ENCODE data around the gene CPEB1. TPM values are rescaled to one million over a fixed set of nuclear protein-coding genes. Genes with fewer than 3 reads are reported as not detected.

The CPEB1 gene
- 10.6 TPM for total RNA-seq

- TF ChIP-seq POLR2AphosphoS5 (IDR thresholded peaks at IDR 0.05; ENCODE audit: insufficient read depth in 1 of 2, low read depth in 1 of 2) (peak in 1 of 2 donors; percentile 65), CTCF (IDR thresholded peaks at IDR 0.05) (no peak), POLR2A (IDR thresholded peaks at IDR 0.05) (peak in 1 of 2 donors; percentile 18)
- Histone ChIP-seq H3K9me3 (no peaks in the 10 kb centered on the region), H3K36me3 (no peaks in the 10 kb centered on the region), H3K27ac (peak within 1 kb of the TSS; percentile 79), H3K27me3 (no peaks in the 10 kb centered on the region), H3K4me3 (peak within 1 kb of the TSS; percentile 54 to 70), H3K4me1 (peaks cover 32% of the 10 kb centered on the region)
- intact Hi-C loops (cut with DNase I) = no loop called here
- no peak for DNase-seq (ENCODE audit: extremely low spot score in 2 of 2)
Measured at GRCh38 chr15:82647045-82647834, at the start of gene CPEB1. TSS of gene CPEB1 (minus strand) at chr15:82647363. CDS start at chr15:82628459, 18,904 bp downstream.

- Histone ChIP-seq H3K4me1 (no peaks in the 10 kb centered on the region), H3K9me3 (no peaks in the 10 kb centered on the region), H3K27ac (no peak overlapping the region), H3K4me3 (no peak overlapping the region), H3K36me3 (no peaks in the 10 kb centered on the region), H3K27me3 (no peaks in the 10 kb centered on the region)
- TF ChIP-seq CTCF (IDR thresholded peaks at IDR 0.05) (no peak), POLR2A (IDR thresholded peaks at IDR 0.05) (no peak), POLR2AphosphoS5 (IDR thresholded peaks at IDR 0.05; ENCODE audit: insufficient read depth in 1 of 2, low read depth in 1 of 2) (no peak)
- DNase-seq (ENCODE audit: extremely low spot score in 2 of 2) = no peak
- intact Hi-C loops (cut with DNase I) = no loop called here
Measured at GRCh38 chr15:82692171-82692570, 45.0 kb upstream of the CPEB1 start.

- Histone ChIP-seq H3K36me3 (no peaks in the 10 kb centered on the region), H3K9me3 (no peaks in the 10 kb centered on the region), H3K27ac (no peak overlapping the region), H3K27me3 (no peaks in the 10 kb centered on the region), H3K4me1 (no peaks in the 10 kb centered on the region), H3K4me3 (no peak overlapping the region)
- TF ChIP-seq CTCF (IDR thresholded peaks at IDR 0.05) (no peak), POLR2AphosphoS5 (IDR thresholded peaks at IDR 0.05; ENCODE audit: insufficient read depth in 1 of 2, low read depth in 1 of 2) (no peak), POLR2A (IDR thresholded peaks at IDR 0.05) (no peak)
- DNase-seq (ENCODE audit: extremely low spot score in 2 of 2) = no peak
- intact Hi-C loops (cut with DNase I) = no loop called here
Measured at GRCh38 chr15:82689147-82689546, 42.0 kb upstream of the CPEB1 start.

- Histone ChIP-seq H3K36me3 (no peaks in the 10 kb centered on the region), H3K27me3 (no peaks in the 10 kb centered on the region), H3K9me3 (no peaks in the 10 kb centered on the region), H3K4me3 (no peak overlapping the region), H3K27ac (no peak overlapping the region), H3K4me1 (no peaks in the 10 kb centered on the region)
- DNase-seq (ENCODE audit: extremely low spot score in 2 of 2) = no peak
- intact Hi-C loops (cut with DNase I) = no loop called here
- TF ChIP-seq CTCF (IDR thresholded peaks at IDR 0.05) (no peak), POLR2A (IDR thresholded peaks at IDR 0.05) (no peak), POLR2AphosphoS5 (IDR thresholded peaks at IDR 0.05; ENCODE audit: insufficient read depth in 1 of 2, low read depth in 1 of 2) (no peak)
Measured at GRCh38 chr15:82688691-82689090, 41.5 kb upstream of the CPEB1 start.

GRCh38 chr15:82681371-82681770 is 34.2 kb upstream of the CPEB1 start:
- Histone ChIP-seq H3K9me3 (no peaks in the 10 kb centered on the region), H3K4me1 (peaks cover 13% of the 10 kb centered on the region), H3K27me3 (peaks cover 4% of the 10 kb centered on the region), H3K4me3 (no peak overlapping the region), H3K27ac (no peak overlapping the region), H3K36me3 (no peaks in the 10 kb centered on the region)
- TF ChIP-seq CTCF (IDR thresholded peaks at IDR 0.05) (no peak), POLR2AphosphoS5 (IDR thresholded peaks at IDR 0.05; ENCODE audit: insufficient read depth in 1 of 2, low read depth in 1 of 2) (no peak), POLR2A (IDR thresholded peaks at IDR 0.05) (no peak)
- no peak for DNase-seq (ENCODE audit: extremely low spot score in 2 of 2)
- intact Hi-C loops (cut with DNase I) = no loop called here
